Measurements from ENCODE around the gene DCTPP1.
"Not testable (repeated sequence)": the region's sequence is repeated elsewhere in the genome, so short reads cannot be mapped to it uniquely, and the experiment has no call there.

DNA sequence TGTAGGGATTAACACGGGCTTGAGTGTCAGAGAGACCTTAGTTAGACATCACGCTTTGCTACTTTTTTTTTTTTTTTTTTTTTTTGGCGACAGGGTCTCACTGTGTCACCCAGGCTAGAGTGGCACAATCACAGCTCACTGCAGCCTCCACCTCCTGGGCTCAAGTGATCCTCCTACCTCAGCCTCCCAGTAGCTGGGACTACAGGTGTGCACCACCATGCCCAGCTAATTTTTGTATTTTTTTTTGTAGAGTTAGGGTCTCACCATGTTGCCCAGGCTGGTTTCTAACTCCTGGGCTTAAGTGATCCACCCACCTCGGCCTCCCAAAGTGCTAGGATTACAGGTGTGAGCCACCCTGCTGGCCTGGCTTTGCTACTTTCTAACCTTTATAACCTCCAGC, 33.2 kb downstream of the DCTPP1 start:
- TF ChIP-seq CTCF, POLR2A (IDR thresholded peaks at IDR 0.05): not testable (repeated sequence)
